ENCODE data around the gene INPP5J.
"Not testable (repeated sequence)": the region's sequence is repeated elsewhere in the genome, so short reads cannot be mapped to it uniquely, and the experiment has no call there.

INPP5J gene

DNA sequence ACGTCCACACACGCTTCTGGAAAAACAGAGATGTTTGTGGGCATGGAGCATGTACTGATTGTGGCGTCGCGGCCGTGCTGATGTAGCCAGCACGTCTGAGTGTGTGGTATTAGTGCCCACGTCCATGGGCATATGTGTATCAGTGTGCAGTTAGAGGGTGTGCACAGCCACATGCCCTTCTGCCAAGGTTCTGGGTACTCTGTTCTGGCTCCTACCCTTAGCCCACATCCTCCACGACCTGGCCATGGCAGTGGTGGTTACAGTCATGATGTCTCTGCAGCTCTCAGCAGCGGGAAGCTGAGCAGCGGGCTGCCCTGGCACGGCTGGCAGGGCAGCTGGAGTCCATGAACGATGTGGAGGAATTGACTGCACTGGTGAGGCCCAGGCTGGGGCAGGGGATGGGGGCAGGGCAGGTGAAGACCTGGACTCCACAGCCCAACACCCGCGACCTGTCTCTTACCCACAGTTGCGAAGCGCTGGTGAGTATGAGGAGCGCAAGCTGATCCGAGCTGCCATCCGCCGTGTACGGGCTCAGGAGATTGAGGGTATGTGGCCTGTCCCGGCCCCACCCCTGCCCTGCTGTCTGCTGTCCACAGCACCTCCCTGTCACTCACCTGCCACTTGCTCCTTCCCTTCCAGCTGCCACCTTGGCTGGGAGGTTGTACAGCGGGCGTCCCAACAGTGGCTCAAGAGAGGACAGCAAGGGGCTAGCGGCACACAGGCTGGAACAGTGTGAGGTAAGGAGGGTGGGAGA, 34.4 kb upstream of the INPP5J start:
- no peak for FAIRE-seq

DNA sequence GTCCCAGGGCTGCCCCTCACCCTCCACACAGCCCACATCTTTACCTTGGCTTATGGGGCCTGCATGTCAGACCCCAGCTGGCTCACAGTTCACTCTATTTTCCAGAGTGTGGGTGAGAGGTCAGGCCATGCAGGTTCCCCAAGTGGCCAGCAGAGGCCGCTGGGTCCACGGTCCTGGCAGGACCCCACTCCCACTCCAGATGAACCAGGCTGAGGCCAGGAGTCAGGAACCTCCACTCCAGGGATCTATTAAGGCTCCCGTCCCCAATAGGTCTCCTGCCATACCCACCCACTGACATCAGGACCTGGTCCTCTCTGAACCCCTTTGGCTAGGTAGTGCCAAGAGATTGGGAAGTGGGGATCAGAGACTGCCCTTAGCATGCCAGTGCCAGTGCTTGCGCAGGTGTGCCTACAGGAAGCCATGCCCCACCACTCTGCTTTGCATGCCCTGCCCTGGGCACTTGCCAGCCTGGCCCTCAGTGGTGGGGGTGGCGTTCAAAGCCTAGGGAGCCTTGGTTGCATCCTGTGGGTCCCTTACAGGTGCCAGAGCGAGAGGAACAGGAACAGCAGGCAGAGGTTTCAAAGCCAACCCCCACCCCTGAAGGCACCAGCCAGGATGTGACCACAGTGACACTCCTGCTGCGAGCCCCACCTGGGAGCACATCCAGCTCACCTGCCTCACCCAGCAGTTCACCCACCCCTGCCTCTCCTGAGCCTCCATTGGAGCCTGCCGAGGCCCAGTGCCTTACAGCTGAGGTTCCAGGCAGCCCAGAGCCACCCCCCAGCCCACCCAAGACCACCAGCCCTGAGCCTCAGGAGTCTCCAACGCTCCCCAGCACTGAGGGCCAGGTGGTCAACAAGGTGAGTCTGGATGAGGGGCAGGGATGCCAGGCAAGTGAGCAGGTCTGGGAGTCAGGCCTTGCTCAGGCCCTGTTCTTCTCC, 33.3 kb upstream of the INPP5J start:
- FAIRE-seq, result no peak

DNA sequence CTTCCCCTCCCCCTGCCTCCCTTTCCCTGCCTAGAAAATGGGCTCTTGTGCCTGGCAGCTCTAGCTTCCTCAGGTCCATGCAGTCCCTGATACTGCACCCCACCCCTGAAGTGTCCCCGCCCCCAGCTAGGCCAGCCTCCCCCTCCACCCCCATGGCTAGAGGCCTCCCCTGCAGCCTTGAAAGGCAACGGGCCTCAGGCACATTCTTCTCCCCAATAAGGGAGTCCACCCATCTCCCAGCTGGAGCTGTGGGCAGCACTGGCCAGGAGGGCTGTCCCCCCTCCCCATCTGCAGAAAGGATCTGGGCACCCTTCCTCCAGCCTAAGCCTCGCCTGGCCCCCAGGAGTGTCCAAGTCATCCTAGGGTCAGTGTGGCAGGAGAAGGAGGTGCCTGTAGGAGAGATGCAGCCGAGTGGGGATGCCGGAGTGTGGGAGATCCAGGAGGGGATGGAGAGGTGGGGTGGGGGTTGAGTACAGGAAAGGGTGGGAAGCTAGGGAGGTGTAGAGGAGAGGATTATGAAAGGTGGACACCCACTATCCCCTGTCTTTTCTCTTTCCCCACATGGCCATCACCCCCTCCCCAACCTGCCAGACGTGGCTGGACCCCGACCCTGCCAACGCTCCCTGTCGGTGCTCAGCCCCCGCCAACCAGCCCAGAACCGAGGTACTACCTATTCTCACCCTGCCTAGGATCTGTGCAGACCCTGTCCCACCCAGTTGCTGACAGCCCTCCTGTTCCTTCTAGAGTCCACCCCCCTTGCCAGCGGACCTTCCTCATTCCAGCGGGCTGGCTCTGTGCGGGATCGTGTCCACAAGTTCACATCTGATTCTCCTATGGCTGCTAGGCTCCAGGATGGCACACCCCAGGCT, 32.3 kb upstream of the INPP5J start:
- FAIRE-seq, result no peak

DNA sequence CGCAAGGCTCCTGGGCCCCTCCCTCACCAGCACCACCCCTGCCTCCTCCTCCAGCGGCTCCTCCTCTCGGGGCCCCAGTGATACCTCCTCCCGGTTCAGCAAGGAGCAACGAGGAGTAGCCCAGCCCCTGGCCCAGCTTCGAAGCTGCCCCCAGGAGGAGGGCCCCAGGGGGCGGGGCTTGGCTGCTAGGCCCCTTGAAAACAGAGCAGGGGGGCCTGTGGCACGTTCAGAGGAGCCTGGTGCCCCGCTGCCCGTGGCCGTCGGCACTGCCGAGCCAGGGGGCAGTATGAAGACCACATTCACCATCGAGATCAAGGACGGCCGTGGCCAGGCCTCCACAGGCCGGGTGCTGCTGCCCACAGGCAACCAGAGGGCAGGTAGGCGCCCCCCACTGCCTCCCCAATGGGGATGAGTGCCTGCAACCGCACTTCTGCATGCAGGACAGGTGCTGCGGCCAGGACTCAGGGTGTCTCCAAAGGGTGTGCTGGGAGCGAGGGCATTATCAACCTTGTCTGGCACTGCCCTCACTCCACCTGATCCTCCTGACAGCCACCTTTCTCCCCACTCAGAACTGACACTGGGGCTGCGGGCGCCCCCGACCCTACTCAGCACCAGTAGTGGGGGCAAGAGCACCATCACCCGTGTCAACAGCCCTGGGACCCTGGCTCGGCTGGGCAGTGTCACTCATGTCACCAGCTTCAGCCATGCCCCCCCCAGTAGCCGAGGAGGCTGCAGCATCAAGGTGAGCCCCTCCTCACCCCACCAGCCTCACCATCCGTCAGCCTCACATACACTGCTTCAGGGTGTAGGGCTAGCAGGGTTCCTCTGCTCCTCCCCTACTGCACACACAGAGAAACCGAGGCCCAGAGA, 31.4 kb upstream of the INPP5J start:
- no peak for FAIRE-seq

DNA sequence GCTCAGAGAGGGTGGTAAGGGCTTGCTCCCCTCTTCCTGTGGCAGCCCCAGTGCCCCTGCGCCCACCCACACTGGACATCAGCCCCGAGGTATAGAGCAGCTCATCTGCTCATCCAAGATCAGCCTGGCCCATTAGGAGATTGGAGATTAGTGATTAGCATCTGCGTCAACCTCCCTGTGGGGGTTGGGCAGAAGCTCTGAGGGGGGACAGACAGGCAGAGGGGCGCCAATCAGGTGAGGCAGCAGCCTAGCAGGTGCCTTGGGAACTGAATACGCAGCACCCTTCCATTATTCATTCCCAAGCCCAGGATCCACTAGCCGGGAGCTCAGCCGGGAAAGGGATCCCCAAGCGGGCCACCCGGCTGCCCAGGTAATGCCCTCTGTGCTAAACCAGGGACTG, 30.6 kb upstream of the INPP5J start:
- no peak for FAIRE-seq

DNA sequence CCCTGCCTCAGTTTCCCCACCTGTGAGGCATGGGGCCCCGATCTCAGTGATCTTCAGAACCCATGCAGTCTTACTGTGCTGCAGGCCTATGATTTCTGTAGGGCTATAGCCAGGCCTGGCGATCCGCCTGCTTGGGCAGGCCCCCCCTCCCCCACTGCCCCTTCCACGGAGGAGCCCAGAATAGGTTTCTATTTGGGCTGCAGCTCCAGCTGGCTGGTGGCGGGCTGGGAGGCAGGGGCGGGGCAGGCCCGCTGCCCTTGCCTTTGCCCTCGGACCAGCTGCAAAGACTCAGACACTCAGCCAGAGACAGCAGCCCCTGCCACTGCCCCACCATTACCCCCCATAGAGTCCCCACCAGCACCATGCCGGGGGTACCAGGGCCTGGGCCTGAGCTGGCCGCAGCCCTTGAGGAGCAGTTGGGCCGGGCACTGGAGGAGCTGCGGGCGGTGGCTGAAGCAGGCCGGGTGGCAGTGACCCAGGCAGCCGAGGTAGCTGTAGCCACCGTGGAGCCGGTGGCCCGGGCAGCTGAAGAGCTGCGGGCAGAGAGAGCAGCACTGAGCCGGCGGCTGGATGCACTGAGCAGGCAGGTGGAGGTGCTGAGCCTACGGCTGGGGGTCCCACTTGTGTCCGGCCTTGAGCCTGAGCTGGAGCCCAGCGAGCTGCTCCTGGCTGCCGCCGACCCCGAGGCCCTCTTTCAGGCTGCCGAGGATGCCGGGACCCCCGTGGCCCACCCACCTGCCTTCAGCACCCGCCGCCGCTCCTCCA, 29.5 kb upstream of the INPP5J start:
- FAIRE-seq, result no peak

DNA sequence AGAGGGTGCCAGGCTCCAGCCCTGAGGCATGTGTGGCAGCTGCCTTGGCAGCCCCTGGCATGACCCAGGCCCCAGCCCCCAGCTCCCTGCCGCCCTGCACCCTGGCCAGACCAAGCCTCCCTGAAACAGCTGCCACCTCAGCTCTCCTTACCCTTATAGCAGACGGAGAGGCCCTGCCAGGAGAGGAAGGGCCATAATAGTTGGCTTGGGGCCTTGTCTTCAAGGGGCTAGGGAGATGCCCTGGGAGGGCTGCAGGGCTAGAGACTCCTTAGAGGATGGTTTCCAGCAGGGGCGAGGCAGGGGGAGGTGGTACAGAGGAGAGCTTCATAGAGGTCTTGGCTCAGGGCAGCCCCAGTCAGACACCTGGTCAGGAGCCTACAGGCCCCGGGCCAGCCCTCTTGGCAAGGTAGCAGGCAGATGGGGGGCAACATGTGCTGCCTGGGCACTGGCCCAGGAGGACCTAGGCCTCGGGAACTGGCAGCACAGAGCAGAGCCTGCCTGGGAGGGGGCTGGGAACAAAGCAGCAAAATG, 28.7 kb upstream of the INPP5J start:
- no peak for FAIRE-seq

DNA sequence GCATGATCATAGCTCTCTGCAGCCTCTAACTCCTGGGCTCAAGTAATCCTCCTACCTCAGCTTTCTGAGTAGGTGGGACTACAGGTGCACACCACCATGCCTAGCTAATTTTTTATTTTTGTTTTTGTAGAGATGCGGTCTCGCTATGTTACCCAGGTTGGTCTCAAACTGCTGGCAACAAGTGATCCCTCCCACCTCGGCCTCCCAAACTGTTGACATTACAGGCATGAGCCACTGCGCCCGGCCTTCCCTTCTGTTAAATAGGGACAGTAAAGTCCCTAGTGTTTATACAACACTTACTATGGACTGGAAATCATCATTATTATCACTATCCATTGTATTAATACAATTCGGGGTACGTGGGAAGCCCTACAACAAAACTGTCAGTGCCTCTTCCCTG, 28.0 kb upstream of the INPP5J start:
- FAIRE-seq, result no peak

DNA sequence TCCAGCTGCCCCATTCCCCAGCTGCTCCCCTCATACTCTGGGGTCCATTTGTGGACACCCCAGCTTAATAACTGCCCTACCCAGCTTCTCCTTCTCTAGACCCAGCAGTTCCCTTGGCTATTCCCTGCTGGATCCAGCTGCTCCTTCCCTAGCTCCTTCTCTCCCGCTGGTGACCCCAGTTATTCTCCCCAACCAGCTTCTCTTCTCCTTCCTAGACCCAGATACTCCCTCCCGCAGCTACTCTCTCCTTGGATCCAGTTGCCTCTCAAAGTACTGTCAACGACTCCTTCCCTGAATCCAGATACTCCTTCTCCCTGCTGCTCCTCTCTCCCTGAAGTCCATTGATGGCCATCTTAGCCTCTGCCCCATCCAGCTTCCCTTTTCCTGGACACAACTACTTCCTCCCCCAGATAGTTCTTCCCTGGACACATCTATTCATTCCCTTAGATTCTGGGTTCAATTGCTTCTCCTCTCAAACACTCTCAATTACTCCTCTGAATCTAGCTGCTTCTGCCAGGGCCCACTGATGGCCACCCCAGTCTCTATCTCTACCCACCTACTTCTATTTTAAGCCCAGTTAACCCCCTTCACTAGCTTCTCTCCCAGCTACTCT, 27.0 kb upstream of the INPP5J start:
- no peak for FAIRE-seq

DNA sequence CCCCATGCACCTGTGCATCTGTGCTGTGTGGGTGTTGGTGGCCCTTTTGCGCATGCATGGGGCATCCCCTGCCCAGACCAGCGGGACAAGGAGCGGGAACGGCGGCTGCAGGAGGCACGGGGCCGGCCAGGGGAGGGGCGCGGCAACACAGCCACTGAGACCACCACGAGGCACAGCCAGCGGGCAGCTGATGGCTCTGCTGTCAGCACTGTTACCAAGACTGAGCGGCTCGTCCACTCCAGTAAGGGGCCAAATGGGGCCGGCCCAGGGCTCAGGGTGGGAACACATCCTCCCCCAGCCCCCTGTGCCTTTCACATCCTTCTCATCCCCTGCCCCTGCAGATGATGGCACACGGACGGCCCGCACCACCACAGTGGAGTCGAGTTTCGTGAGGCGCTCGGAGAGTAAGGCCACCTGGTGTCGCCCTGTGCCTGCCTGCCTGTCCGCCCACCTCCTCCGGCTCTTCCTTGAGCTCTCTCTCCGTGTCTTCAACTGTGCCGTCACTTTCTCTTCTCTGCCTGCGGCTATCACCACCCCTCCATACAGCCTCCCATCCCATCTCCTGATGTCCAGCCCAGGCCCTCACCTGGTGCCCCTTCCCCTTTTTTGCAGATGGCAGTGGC, 26.0 kb upstream of the INPP5J start:
- no peak for FAIRE-seq

DNA sequence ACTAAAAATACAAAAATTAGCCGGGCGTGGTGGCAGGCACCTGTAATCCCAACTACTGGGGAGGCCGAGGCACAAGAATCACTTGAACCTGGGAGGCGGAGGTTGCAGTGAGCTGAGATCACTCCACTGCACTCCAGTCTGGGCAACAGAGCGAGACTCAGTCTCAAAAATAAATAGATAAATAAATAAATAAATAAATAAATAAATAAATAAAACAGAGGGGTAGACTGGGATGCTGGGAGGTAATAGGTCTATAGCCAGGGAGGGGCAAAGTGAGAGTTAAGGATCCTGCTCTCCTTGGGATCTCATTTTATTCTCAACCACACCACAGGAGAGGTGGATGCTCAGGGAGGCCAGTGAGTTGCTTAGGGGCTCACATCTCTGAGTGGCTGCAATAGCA, 25.2 kb upstream of the INPP5J start:
- not testable (repeated sequence) for FAIRE-seq

DNA sequence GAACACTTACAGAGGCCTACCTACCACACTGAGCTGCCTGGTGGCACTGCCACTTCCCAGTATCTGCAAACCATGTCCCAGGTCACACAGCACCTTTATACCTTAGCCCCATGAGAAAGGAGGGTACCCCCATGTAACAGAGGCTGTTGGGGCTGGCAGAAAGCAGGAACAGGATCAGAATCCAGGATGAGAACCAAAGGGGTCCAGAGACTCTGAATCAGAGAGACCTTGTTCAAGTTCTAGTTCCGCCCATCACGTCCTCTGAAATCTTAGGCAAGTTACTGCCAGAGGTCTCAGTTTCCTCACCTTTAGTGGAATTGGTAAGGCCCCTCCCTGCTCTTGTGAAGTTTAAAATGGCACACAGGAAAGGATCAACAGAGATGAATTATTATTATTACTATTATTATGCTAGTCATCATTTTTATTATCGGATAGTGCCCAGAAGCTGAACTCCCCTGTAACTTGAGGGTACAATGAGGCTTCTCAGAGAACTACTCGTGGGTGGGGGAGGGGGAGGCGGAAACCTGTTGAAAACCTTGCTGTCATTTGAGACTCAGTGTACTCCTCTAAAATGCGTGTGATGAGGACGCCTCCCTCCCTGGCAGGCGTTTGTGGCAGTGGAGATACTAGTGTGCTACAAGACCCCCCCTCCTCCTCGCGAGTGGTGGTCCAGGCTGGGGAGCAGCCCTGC, 24.7 kb upstream of the INPP5J start:
- no peak for FAIRE-seq

DNA sequence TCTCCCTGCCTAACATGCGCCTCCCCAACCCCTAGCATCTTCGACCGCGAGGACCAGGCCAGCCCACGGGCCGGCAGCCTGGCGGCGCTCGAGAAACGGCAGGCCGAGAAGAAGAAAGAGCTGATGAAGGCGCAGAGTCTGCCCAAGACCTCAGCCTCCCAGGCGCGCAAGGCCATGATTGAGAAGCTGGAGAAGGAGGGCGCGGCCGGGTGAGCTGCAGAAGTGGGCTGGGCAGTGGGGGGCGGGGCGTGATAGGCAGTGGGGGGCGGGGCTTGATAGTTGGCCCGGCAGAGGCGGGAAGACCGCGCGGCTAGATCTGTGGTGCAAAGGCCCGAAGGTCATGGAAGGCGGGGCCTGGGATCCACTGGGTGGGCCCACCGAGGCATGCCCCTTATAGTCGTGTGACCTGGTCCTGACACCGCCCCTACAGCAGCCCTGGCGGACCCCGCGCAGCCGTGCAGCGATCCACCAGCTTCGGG, 24.1 kb upstream of the INPP5J start:
- FAIRE-seq, result no peak

DNA sequence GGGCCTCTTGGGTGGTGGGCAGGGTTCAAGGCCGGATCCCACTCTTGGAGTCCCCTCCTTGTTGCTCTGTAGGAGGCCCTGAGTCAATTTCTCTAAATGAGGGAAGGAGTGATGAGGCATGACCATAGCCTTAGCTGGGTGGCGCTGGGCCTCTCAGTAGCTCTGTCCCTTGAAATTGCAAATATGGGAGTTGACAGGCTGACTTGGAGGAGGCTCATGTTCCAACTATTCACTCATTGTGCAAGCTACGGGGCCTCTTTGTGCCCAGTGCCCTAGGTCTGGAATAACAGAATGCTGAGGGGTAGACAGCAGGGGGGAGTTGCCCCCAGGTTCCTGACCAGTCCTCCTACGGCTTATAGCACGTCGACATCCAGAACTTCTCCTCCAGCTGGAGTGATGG, 23.4 kb upstream of the INPP5J start:
- no peak for FAIRE-seq

DNA sequence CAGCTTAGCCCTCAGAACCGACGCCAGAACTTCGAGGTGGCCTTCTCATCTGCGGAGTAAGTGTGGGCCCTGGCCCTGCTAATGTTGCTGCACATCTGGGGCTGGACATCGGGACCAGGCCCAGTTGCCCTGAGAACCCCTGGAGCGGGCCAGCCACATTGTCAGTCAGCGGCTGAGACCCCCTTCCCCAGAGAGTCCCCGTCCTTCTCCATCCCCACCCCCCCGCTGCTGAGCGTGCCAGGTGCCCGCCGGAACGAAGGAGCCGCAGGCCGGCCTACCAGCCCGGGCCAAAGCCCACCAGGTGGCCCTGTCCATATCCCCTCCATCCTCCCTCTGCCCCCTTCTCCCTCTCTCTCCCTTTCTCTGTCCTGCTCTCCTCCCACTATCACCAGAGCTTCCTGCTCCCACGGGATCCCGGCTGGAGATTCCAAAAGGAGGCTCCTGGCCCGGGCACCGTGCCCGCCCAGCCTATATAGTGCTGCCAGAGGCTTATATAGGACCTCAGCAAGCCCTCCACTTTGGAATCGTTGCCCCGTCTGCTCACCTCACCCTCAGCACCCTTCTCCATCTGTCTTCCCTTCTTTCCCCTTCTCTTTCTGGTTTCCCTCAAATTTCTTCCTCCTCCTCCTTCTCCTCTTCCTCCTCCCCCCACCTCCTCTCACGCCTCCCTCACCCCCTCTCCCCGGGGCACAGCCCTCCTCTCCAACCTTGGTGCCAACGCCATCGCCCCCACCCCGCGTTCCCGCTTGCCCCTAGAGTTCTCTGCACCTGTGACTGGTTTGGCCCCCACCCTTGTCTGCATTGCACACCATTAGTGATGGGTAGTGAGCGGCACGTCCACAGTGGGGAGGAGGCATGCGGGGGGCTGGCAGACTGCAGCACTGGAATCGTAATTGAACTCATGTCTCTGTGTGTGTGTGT, 22.7 kb upstream of the INPP5J start:
- no peak for FAIRE-seq

DNA sequence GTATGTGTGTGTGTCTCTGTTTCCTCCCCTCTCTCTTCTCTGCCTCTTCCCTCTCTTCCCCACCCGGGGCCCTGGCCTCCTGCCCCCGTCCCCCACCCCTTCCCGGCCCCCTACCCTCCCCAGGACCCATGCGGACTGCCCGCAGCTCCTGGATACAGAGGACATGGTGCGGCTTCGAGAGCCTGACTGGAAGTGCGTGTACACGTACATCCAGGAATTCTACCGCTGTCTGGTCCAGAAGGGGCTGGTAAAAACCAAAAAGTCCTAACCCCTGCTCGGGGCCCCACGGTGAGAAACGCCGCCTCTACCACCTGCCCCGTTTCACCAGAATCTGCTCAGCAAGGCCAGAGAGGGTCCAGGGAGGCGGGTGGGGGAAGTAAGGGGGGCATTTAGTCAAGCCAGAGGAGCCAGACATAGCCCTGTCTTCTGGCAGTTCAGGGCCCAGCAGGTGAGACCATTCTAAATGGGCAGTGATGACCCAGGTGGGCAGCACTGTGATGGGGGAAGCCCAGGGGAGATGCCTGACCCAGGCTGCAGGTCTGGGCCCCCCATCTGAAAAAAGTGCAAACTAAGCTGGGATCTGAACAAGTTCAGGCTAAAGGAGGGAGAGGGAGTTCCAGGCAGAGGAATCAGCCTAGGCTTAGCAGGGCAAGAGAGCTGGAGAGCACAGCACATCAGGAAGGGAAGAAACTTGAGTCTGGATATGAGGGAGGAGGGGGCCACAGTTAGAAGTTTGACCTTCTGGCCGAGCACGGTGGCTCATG, 21.8 kb upstream of the INPP5J start:
- FAIRE-seq, result no peak

DNA sequence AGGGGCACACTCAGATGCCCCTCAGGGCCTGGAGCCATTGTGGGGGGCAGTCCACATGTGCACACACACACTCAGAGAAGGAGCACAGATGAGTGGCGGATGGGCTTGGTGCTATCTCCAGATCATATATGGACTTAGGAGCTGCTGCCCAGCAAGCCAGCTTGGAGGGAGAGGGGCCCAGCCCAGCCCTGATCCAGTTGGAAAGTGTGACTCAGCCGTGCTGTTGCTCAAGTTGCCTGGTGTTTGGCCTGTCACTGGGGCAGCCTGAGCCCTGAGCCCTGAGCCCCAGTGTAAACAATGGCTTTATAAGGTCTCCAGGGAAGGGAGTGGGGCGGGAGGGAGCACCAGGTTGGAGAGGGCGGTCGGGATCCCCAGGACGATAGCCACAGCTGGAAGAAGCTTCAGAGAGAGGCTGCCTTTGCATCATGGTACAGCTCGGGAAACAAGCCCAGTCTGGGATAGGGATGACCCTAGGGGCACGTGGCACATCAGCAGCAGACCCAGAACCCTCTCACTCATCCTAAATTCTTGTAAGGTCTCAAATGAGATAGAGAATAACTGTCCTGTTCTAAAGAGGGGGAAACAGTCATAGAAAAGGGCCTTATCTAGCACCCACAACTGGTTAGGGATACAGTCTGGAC, 20.2 kb upstream of the INPP5J start:
- FAIRE-seq, result no peak
